Measurements from ENCODE around the gene CCDC186.

- no peak for TF ChIP-seq POLR2A (IDR thresholded peaks at IDR 0.05)
- TF ChIP-seq CTCF (IDR thresholded peaks at IDR 0.05), result no peak
- peak; percentile 42 to 58 for TF ChIP-seq POLR2AphosphoS5 (IDR thresholded peaks at IDR 0.05)
- peak in 1 of 4 donors; percentile 20 for TF ChIP-seq EP300 (IDR thresholded peaks at IDR 0.05)
These were observed 739 bp upstream of the CCDC186 start for GRCh38 chr10:114174695-114175188.

Data from upper lobe of left lung (tissue), 4 donors.